ENCODE data around the gene CLASP1.

DNA sequence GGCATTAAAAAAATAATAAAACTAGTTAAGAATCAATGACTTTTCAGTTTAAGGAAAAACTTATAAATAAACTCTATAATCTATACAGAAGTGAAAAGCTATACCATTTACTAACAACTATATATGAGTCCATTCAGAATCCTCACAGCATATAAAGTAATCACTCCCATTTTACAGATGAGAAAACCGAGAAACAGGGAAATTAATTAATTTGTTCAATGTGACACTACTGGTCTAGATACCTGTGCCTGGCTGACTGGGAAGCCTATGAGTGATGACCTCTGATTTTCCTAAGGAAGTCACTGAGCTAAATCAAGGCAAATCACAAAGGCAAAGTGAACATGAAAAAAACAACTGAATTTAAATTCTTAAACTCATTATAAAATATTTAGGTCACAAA, 218.0 kb downstream of the CLASP1 start:
- TF ChIP-seq HDAC6 (IDR thresholded peaks at IDR 0.05; ENCODE audit: low read depth, low read length) (no peak), POLR2A (IDR thresholded peaks at IDR 0.05; ENCODE audit: control extremely low read depth in 1 of 2, low read depth in 2 of 2, low read length in 2 of 2) (no peak), SUZ12 (IDR thresholded peaks at IDR 0.05; ENCODE audit: low read length) (no peak), EP300 (IDR thresholded peaks at IDR 0.05; ENCODE audit: borderline replicate concordance in 1 of 2, low read depth in 2 of 2, low read length in 2 of 2) (no peak), TAF1 (IDR thresholded peaks at IDR 0.05; ENCODE audit: low read depth, low read length) (no peak), SP1 (IDR thresholded peaks at IDR 0.05; ENCODE audit: low read depth, low read length) (no peak), CEBPB (IDR thresholded peaks at IDR 0.05; ENCODE audit: low read depth, low read length) (no peak), EZH2 (IDR thresholded peaks at IDR 0.05; ENCODE audit: low read depth, low read length, severe bottlenecking) (no peak), YY1 (IDR thresholded peaks at IDR 0.05; ENCODE audit: low read depth, low read length) (no peak), RBBP5 (IDR thresholded peaks at IDR 0.05; ENCODE audit: borderline replicate concordance, low read depth, low read length) (no peak), CHD1 (IDR thresholded peaks at IDR 0.05; ENCODE audit: low read depth, low read length) (no peak), RFX5 (IDR thresholded peaks at IDR 0.05; ENCODE audit: borderline replicate concordance, low read depth, low read length) (no peak)
- TF ChIP-seq, protein P1, sequence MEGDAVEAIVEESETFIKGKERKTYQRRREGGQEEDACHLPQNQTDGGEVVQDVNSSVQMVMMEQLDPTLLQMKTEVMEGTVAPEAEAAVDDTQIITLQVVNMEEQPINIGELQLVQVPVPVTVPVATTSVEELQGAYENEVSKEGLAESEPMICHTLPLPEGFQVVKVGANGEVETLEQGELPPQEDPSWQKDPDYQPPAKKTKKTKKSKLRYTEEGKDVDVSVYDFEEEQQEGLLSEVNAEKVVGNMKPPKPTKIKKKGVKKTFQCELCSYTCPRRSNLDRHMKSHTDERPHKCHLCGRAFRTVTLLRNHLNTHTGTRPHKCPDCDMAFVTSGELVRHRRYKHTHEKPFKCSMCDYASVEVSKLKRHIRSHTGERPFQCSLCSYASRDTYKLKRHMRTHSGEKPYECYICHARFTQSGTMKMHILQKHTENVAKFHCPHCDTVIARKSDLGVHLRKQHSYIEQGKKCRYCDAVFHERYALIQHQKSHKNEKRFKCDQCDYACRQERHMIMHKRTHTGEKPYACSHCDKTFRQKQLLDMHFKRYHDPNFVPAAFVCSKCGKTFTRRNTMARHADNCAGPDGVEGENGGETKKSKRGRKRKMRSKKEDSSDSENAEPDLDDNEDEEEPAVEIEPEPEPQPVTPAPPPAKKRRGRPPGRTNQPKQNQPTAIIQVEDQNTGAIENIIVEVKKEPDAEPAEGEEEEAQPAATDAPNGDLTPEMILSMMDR (IDR thresholded peaks at IDR 0.05; ENCODE audit: control extremely low read depth in 1 of 3, insufficient read depth in 1 of 3, low read depth in 1 of 3, low read length in 3 of 3) = no peak

Data from H1 (cell line).